Naive thymus-derived CD4-positive, alpha-beta T cell (primary cell): ENCODE measurements around the gene HES7. TPM values are rescaled to one million over a fixed set of nuclear protein-coding genes. Genes with fewer than 3 reads are reported as not detected.
A peak's percentile ranks its signal among the peaks of the same experiment; 100 is the strongest.

Experiments used
- ATAC-seq: fragments of 150-1000 bp; cut with Tn5 transposase; 2 replicates; pipeline ENCODE4 v1.10.0; 2021; ENCODE audit warnings: mild to moderate bottlenecking, moderate library complexity
- CTCF ChIA-PET: fragments of 350-600 bp; sonication (Branson Sonifier 250); formaldehyde crosslinking; loops from one replicate; lab custom pipeline; 2021; ENCODE audit warnings: antibody characterized with exemption; lab: Charles Lee
- POLR2A ChIA-PET: fragments of 350-600 bp; sonication (Branson Sonifier 250); formaldehyde crosslinking; loops from one replicate; lab custom pipeline; 2021; ENCODE audit warnings: antibody characterized with exemption, inconsistent platforms; lab: Charles Lee
- DNase-seq, 9 donors: peaks; one replicate each; pipeline versions ENCODE4 v3.0.0 to v3.0.0-alpha.2; 2020 to 2022; ENCODE audit warnings: mixed read lengths in 1 of 9
- H3K27ac ChIP-seq: one replicate; pipeline ENCODE4 v1.7.0; 2013; ENCODE audit warnings: mild to moderate bottlenecking, low read depth, low read length, moderate library complexity
- H3K27me3 ChIP-seq, 2 donors: one replicate each; pipeline ENCODE4 v1.7.0; 2013; ENCODE audit warnings: low read length in 2 of 2, mild to moderate bottlenecking in 2 of 2, moderate library complexity in 2 of 2; ENCODE audit not compliant: control insufficient read depth in 2 of 2, insufficient read depth in 2 of 2
- H3K36me3 ChIP-seq, 3 experiments: 1 replicate in 2 of 3; 2 replicates in 1 of 3; pipeline ENCODE4 v1.7.0; 2013; ENCODE audit warnings: low read length in 3 of 3, mild to moderate bottlenecking in 3 of 3, moderate library complexity in 1 of 3; ENCODE audit not compliant: insufficient read depth in 3 of 3, control insufficient read depth in 2 of 3
- H3K4me1 ChIP-seq, 2 donors: one replicate each; pipeline ENCODE4 v1.7.0; 2013; ENCODE audit warnings: low read length in 2 of 2, mild to moderate bottlenecking in 2 of 2, moderate library complexity in 1 of 2; ENCODE audit not compliant: control insufficient read depth in 2 of 2, insufficient read depth in 2 of 2
- H3K4me3 ChIP-seq: 2 replicates; pipeline ENCODE4 v1.7.0; 2013; ENCODE audit warnings: mild to moderate bottlenecking, low read length
- H3K9me3 ChIP-seq, 3 experiments: 1 replicate in 2 of 3; 2 replicates in 1 of 3; pipeline ENCODE4 v1.7.0; 2013; ENCODE audit warnings: low read length in 3 of 3; ENCODE audit not compliant: control insufficient read depth in 2 of 3
- H3K27ac Mint-ChIP-seq, 9 donors: one replicate each; pipeline ENCODE4 v1.8.0; 2020 to 2022; ENCODE audit warnings: mixed read lengths in 9 of 9, mild to moderate bottlenecking in 8 of 9, moderate library complexity in 5 of 9, inconsistent platforms in 2 of 9
- H3K27me3 Mint-ChIP-seq, 5 donors: one replicate each; pipeline ENCODE4 v1.8.0; 2021 to 2022; ENCODE audit warnings: mixed read lengths in 5 of 5, mild to moderate bottlenecking in 1 of 5
- H3K36me3 Mint-ChIP-seq, 5 donors: one replicate each; pipeline ENCODE4 v1.8.0; 2020 to 2022; ENCODE audit warnings: mixed read lengths in 5 of 5, mild to moderate bottlenecking in 3 of 5, inconsistent platforms in 1 of 5
- H3K4me1 Mint-ChIP-seq, 7 donors: one replicate each; pipeline ENCODE4 v1.8.0; 2020 to 2022; ENCODE audit warnings: mixed read lengths in 7 of 7, mild to moderate bottlenecking in 3 of 7, inconsistent platforms in 1 of 7
- H3K4me3 Mint-ChIP-seq, 10 donors: one replicate each; pipeline ENCODE4 v1.8.0; 2020 to 2022; ENCODE audit warnings: mild to moderate bottlenecking in 10 of 10, mixed read lengths in 10 of 10, moderate library complexity in 6 of 10, inconsistent platforms in 2 of 10
- H3K9me3 Mint-ChIP-seq, 11 donors: one replicate each; pipeline ENCODE4 v1.8.0; 2020 to 2022; ENCODE audit warnings: mixed read lengths in 11 of 11, mild to moderate bottlenecking in 4 of 11, inconsistent platforms in 1 of 11, moderate library complexity in 1 of 11
- intact Hi-C, 2 donors: fragments of 100-400 bp; cut with micrococcal nuclease; formaldehyde crosslinking; loops; one replicate each; pipeline ENCODE4 v1.15.1; 2023
- polyA plus RNA-seq, 2 donors: library from polyadenylated mRNA; unstranded; fragments of 300-500 nt; fragmentation: Illumina TruSeq; gene quantifications; one replicate each; pipeline ENCODE4 v1.2.3, GENCODE V29; 2021
- total RNA-seq, 6 experiments: library from RNA in 5 of 6; stranded (reverse) in 5 of 6; gene quantifications; 1 replicate in 5 of 6; 2 replicates in 1 of 6; pipeline ENCODE4 v1.2.3 and lab custom pipeline; 2021 to 2026

Gene HES7
- total and polyA plus RNA-seq, 7 experiments from 2014 or later = 0.22 to 0.98 (median 0.41) TPM; not detected in 2

- Histone ChIP-seq H3K4me1 (peaks cover 47 to 62% of the 10 kb centered on the region in 2 donors), H3K27me3 (peaks cover 0 to 3% of the 10 kb centered on the region in 2 donors), H3K4me3 (peak overlapping the region; percentile 99), H3K9me3 (no peaks in the 10 kb centered on the region), H3K36me3 (peaks cover 8 to 26% (median 13%) of the 10 kb centered on the region in 3 experiments), H3K27ac (peak overlapping the region; percentile 100)
- CTCF ChIA-PET = interaction anchor here (0.7 to 1.5 kb wide), 8 partner anchors 12 to 272 kb away, joined by 3 to 7 read pairs (median 4); partner anchors contain the start of gene TMEM107
- intact Hi-C loops = no loop called here
- Mint-ChIP-seq H3K27ac (peak overlapping the region in 7 of 9 donors; percentile 86 to 97 (median 95)), H3K36me3 (peaks cover 0 to 29% (median 17%) of the 10 kb centered on the region in 5 donors), H3K27me3 (no peaks in the 10 kb centered on the region), H3K9me3 (peaks cover 0 to 3% (median 0%) of the 10 kb centered on the region in 11 donors), H3K4me3 (peak overlapping the region; percentile 78 to 94 (median 90)), H3K4me1 (peaks cover 46 to 63% (median 57%) of the 10 kb centered on the region in 7 donors)
- no peak for ATAC-seq
- POLR2A ChIA-PET = interaction anchor here (0.8 to 14.5 kb wide), 11 partner anchors 8 to 474 kb away, joined by 3 to 820 read pairs (median 7); partner anchors contain the start of genes BORCS6, CTC1, PER1 and TMEM107
- peak in 3 of 9 donors; percentile 22 to 28 (median 26) for DNase-seq
Measured at GRCh38 chr17:8161289-8162232, 37.7 kb upstream of the HES7 start.

- DNase-seq (peak in 1 of 9 donors; percentile 45), ATAC-seq (no peak)
Measured at GRCh38 chr17:8160741-8161221, 36.9 kb upstream of the HES7 start.

GRCh38 chr17:8160224-8160577, 36.3 kb upstream of the HES7 start:
- Mint-ChIP-seq H3K27ac (peak overlapping the region in 7 of 9 donors; percentile 85 to 97 (median 94)), H3K4me3 (peak overlapping the region; percentile 67 to 92 (median 89)), H3K4me1 (peaks cover 46 to 63% (median 59%) of the 10 kb centered on the region in 7 donors), H3K27me3 (no peaks in the 10 kb centered on the region), H3K9me3 (peaks cover 0 to 3% (median 0%) of the 10 kb centered on the region in 11 donors), H3K36me3 (peaks cover 0 to 29% (median 17%) of the 10 kb centered on the region in 5 donors)
- ChIA-PET POLR2A (interaction anchor here (0.6 to 14.5 kb wide), 8 partner anchors 21 to 767 kb away, joined by 3 to 820 read pairs (median 20); partner anchors contain the start of genes BORCS6, CTC1, HES7 and TMEM107), CTCF (interaction anchor here (0.7 to 2.4 kb wide), 4 partner anchors 8 to 140 kb away, joined by 3 to 10 read pairs (median 5); no protein-coding TSS in a partner anchor)
- intact Hi-C loops = no loop called here
- no peak for ATAC-seq
- no peak for DNase-seq
- Histone ChIP-seq H3K27ac (peak overlapping the region; percentile 100), H3K27me3 (peaks cover 0 to 3% of the 10 kb centered on the region in 2 donors), H3K4me3 (no peak overlapping the region), H3K9me3 (no peaks in the 10 kb centered on the region), H3K4me1 (peaks cover 55 to 65% of the 10 kb centered on the region in 2 donors), H3K36me3 (peaks cover 8 to 31% (median 13%) of the 10 kb centered on the region in 3 experiments)

More at GRCh38 chr17:8160741-8161221, 36.9 kb upstream of the HES7 start:
- intact Hi-C loops = no loop called here
- ChIA-PET CTCF (interaction anchor here (0.7 to 1.5 kb wide), 7 partner anchors 13 to 271 kb away, joined by 3 to 7 read pairs (median 4); partner anchors contain the start of gene TMEM107), POLR2A (interaction anchor here (0.6 to 14.5 kb wide), 11 partner anchors 9 to 767 kb away, joined by 3 to 820 read pairs (median 8); partner anchors contain the start of genes BORCS6, CTC1, HES7 and PER1)
- Mint-ChIP-seq H3K4me1 (peaks cover 45 to 60% (median 56%) of the 10 kb centered on the region in 7 donors), H3K4me3 (peak overlapping the region; percentile 78 to 94 (median 90)), H3K9me3 (peaks cover 0 to 3% (median 0%) of the 10 kb centered on the region in 11 donors), H3K27ac (peak overlapping the region in 7 of 9 donors; percentile 86 to 97 (median 94)), H3K36me3 (peaks cover 0 to 29% (median 17%) of the 10 kb centered on the region in 5 donors), H3K27me3 (no peaks in the 10 kb centered on the region)
- H3K9me3 ChIP-seq = no peaks in the 10 kb centered on the region
- peak overlapping the region; percentile 100 for H3K27ac ChIP-seq
- H3K4me3 ChIP-seq = peak overlapping the region; percentile 99
- peaks cover 8 to 29% (median 13%) of the 10 kb centered on the region in 3 experiments for H3K36me3 ChIP-seq
- H3K4me1 ChIP-seq = peaks cover 50 to 62% of the 10 kb centered on the region in 2 donors
- H3K27me3 ChIP-seq = peaks cover 0 to 3% of the 10 kb centered on the region in 2 donors

GRCh38 chr17:8159459-8160223, 35.7 kb upstream of the HES7 start:
- H3K4me3 ChIP-seq = no peak overlapping the region
- no peaks in the 10 kb centered on the region for H3K9me3 ChIP-seq
- H3K27ac ChIP-seq = peak overlapping the region; percentile 100
- H3K27me3 Mint-ChIP-seq = no peaks in the 10 kb centered on the region
- peaks cover 8 to 31% (median 13%) of the 10 kb centered on the region in 3 experiments for H3K36me3 ChIP-seq
- peak overlapping the region in 7 of 9 donors; percentile 84 to 97 (median 94) for H3K27ac Mint-ChIP-seq
- intact Hi-C loops = loop anchor here (5.0 to 10.0 kb wide), 5 partner anchors 88 to 925 kb away; partner anchors contain the start of genes CD68 (in 1 of the 2), CTC1 (in 1 of the 2), CYB5D1 (in 1 of the 2) and DVL2 (in 1 of the 2)
- H3K4me1 Mint-ChIP-seq = peaks cover 41 to 63% (median 54%) of the 10 kb centered on the region in 7 donors
- peaks cover 0 to 3% of the 10 kb centered on the region in 2 donors for H3K27me3 ChIP-seq
- peaks cover 0 to 27% (median 17%) of the 10 kb centered on the region in 5 donors for H3K36me3 Mint-ChIP-seq
- ATAC-seq = no peak
- peaks cover 0 to 3% (median 0%) of the 10 kb centered on the region in 11 donors for H3K9me3 Mint-ChIP-seq
- ChIA-PET CTCF (interaction anchor here (0.7 to 2.6 kb wide), 6 partner anchors 8 to 141 kb away, joined by 3 to 24 read pairs (median 8); no protein-coding TSS in a partner anchor), POLR2A (interaction anchor here (0.6 to 14.5 kb wide), 9 partner anchors 12 to 139 kb away, joined by 3 to 820 read pairs (median 8); partner anchors contain the start of genes BORCS6, HES7 and TMEM107)
- no peak for DNase-seq
- peak overlapping the region; percentile 5 to 90 (median 81) for H3K4me3 Mint-ChIP-seq
- H3K4me1 ChIP-seq = peaks cover 54 to 65% of the 10 kb centered on the region in 2 donors

GRCh38 chr17:8159032-8159400, 35.1 kb upstream of the HES7 start:
- Mint-ChIP-seq H3K4me1 (peaks cover 42 to 63% (median 54%) of the 10 kb centered on the region in 7 donors), H3K27me3 (no peaks in the 10 kb centered on the region), H3K36me3 (peaks cover 0 to 29% (median 19%) of the 10 kb centered on the region in 5 donors), H3K9me3 (peaks cover 0 to 3% (median 0%) of the 10 kb centered on the region in 11 donors), H3K27ac (peak overlapping the region in 7 of 9 donors; percentile 91 to 97 (median 95)), H3K4me3 (peak overlapping the region; percentile 36 to 90 (median 64))
- intact Hi-C loops = loop anchor here (5.0 to 10.0 kb wide), 5 partner anchors 88 to 924 kb away; partner anchors contain the start of genes CD68 (in 1 of the 2), CTC1 (in 1 of the 2), CYB5D1 (in 1 of the 2) and DVL2 (in 1 of the 2)
- ATAC-seq (no peak), DNase-seq (peak in 1 of 9 donors; percentile 8)
- Histone ChIP-seq H3K4me3 (no peak overlapping the region), H3K36me3 (peaks cover 8 to 31% (median 13%) of the 10 kb centered on the region in 3 experiments), H3K4me1 (peaks cover 54 to 65% of the 10 kb centered on the region in 2 donors), H3K9me3 (no peaks in the 10 kb centered on the region), H3K27me3 (no peaks in the 10 kb centered on the region), H3K27ac (peak overlapping the region; percentile 100)
- ChIA-PET POLR2A (interaction anchor here (0.6 to 14.5 kb wide), 13 partner anchors 11 to 607 kb away, joined by 3 to 820 read pairs (median 5); partner anchors contain the start of genes BORCS6, HES7, PFAS and SLC25A35), CTCF (interaction anchor here (0.9 to 4.1 kb wide), 10 partner anchors 9 to 141 kb away, joined by 3 to 24 read pairs (median 6); partner anchors contain the start of gene ALOXE3)
